GM04503 (cell line): Measurements from ENCODE around the gene PCYT1A.
"Not testable (repeated sequence)": the region's sequence is repeated elsewhere in the genome, so short reads cannot be mapped to it uniquely, and the experiment has no call there.

Source experiments
- DNase-seq: peaks from one replicate; pipeline ENCODE4 v3.0.0-alpha.2; 2012; ENCODE audit warnings: low read depth

The PCYT1A gene

DNA sequence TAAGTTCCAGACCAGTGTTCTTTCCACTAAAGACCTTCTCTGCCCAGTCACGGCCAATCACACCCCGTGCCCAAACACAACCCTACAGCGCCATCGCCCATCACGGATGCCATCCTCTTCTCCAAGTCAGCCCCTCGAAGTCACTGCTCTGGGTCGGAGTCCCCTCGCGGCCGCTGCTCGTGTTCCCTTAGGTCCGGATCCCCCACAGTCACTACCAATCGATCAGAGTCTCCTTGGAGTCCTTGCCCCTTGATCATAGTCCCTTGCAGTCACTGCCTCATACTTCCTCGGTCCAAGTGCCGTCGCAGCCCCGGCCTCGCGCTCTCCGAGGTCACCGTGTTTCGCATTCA is 461 bp downstream of the PCYT1A start:
- no peak for DNase-seq

DNA sequence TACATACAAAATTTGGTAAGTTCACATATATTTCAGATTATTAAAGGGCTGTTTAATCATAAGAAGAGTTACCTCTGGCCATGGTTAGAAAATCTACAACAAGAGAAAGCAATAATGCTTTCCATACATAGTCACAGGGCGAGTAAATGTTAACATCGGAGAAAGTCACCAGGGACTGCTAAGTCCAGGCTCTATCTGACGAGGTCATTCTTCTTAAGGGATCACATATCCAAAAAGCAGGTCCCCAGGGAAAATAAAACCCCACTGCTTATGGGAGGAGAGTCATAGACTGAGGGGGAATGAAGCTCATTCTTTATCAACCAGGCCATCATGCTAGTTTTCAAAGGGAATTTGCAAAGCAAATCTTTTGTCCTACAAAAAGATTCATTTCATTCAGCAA is 3.1 kb downstream of the PCYT1A start:
- DNase-seq: no peak

GRCh38 chr3:196281962-196282361 is 5.6 kb downstream of the PCYT1A start:
- no peak for DNase-seq

DNA sequence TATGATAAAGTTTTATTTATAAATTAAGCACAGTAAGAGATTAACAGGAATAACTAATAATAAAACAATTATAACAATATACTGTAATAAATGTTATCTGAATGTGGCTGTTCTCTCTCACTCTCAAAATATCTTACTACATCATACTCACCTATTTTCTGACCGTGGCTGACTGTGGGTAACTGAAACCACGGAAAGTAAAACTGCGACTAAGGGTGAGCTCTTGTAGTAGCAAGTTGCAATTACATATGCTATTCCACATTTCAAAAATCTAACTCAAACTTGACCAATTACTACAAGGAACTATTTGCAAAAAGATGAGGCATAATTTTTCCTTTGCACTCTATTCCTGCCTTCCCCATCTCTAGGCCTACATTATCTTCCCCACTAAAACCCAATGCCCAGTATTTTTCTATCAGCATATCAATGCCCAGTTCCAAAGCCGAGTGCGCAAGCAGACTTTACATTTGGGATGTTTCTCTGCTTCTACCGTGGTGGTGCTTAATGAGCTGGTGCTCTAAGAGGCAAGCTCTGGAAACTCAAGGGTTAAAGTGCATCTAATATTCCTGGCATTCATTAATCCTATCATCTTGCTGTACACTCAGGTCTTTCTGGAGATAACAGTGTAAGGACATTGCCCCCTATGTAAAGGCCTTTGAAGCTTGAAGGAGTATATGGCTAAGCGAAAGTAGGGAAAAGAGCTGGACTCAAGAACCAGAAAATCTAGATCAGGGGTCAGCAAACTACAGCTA is 6.7 kb downstream of the PCYT1A start:
- no peak for DNase-seq

- no peak for DNase-seq
Observed at GRCh38 chr3:196275126-196275525, 12.4 kb downstream of the PCYT1A start.

DNA sequence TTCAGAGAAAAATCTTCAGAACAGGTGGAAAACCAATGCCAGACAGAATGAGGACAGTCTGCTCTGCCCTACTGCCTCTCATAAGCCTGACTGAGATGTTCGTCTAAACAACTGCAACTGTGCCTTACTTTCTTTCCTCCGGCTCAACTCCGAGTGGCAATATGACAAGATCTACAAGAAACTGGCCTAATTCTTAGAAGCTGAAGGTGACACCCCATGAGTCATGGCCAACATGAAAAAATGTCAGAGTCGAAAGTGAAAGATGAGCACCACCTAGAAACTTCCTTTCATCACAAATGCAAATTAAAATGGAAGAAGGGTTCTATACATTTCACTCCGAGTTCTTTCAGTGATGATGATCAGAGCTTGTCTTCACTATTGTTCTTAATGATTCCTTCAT is 12.9 kb downstream of the PCYT1A start:
- no peak for DNase-seq

- DNase-seq: no peak
Observed at GRCh38 chr3:196273655-196274054, 13.9 kb downstream of the PCYT1A start.

DNA sequence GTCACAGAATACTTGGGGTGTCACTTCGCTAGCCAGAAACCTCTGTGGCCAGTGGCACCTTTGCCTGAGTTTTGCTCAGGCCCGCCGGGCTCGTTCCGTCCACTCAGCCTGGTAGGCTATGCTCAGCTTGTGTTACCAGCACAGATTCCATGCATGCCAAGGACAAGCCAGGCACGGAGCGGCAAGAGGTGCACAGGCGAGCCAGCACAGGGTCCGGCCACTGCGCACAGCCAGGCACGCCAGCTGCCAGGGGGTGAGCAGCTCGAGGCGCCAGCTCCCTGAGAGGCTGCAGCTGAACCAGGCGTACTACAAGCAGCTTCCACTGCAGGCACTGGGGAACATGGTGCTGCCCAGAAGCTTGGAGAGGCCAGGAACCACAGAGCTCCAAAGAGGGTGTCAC is 14.7 kb downstream of the PCYT1A start:
- no peak for DNase-seq

DNA sequence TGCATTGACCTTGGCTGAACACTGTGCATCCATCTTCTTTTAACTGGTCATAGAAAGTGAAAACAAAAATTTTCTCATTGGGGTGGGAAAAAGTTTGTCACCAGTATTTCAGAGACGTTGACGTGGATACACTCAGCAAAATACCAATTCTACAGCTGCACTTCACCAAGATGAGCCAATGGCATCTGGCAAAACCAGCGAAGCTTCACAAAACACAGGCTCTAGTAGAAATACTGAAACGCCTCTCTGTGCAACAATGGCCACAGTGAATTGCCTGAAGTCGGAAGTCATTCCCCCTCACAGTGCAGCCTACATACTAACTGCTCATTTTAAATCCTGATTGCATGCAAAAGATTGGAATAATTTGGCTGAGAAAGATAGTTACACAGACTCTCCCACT is 17.0 kb downstream of the PCYT1A start:
- no peak for DNase-seq

- DNase-seq: peak; percentile 39
Observed at GRCh38 chr3:196268284-196269163, 19.0 kb downstream of the PCYT1A start.

DNA sequence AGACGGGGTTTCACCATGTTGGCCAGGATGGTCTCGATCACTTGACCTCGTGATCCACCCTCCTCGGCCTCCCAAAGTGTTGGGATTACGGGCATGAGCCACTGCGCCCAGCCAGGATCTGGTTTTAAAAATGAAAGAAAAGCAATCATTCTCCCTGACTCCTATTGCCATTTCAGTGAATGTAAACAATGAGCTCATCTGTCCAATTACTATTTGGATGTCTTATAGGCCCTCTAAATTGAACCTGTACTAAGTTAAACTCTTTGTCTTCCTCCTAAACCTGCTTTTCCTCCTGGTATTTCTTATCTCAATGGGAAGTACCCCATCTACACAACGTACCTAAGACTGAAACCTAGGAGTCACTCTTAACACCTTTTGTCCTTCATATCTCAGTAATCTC is 23.7 kb downstream of the PCYT1A start:
- DNase-seq: no peak

GRCh38 chr3:196260784-196261183 is 26.7 kb downstream of the PCYT1A start:
- DNase-seq: no peak

GRCh38 chr3:196255776-196256175 is 31.8 kb downstream of the PCYT1A start:
- DNase-seq: no peak

DNA sequence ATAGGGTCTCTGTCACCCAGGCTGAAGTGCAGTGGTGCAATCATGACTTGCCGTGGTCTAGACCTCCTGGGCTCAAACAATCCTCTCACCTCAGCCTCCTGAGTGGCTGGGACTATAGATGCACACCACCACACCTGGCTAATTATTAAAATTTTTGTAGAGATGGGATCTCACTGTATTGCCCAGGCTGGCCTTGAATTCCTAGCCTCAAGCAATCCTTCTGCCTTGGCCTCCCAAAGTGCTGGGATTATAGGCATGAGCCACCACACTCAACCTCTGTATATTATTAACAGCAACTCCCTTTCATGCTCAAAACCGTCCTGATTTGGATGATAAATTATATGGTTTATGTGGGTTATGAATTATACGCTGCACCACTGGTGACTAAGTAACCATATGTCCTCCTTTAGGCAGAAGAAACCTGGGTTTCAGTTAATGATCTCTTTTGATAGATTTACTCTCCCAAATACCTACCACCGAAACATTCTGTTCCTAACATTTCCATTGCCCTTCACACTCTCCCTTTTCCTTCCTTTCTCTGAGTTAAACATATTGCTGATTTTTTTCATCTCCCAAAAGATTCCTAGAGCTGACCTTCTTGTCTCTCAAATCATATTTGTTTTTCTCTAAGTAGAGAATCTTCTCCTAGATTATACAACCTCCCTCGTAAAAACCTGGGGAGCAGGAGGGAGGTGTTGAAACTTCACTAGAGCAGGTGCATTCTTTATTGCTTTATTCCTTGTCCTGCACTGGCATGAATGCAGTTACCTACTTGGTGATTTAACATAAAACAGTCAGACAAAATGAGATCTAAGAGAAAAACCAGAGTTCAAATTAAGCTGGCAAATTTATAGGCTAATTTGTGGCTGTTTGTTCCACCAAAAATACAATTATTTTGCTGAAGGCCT is 32.9 kb downstream of the PCYT1A start:
- DNase-seq: no peak

- DNase-seq: no peak
Observed at GRCh38 chr3:196251918-196252317, 35.6 kb downstream of the PCYT1A start.

DNA sequence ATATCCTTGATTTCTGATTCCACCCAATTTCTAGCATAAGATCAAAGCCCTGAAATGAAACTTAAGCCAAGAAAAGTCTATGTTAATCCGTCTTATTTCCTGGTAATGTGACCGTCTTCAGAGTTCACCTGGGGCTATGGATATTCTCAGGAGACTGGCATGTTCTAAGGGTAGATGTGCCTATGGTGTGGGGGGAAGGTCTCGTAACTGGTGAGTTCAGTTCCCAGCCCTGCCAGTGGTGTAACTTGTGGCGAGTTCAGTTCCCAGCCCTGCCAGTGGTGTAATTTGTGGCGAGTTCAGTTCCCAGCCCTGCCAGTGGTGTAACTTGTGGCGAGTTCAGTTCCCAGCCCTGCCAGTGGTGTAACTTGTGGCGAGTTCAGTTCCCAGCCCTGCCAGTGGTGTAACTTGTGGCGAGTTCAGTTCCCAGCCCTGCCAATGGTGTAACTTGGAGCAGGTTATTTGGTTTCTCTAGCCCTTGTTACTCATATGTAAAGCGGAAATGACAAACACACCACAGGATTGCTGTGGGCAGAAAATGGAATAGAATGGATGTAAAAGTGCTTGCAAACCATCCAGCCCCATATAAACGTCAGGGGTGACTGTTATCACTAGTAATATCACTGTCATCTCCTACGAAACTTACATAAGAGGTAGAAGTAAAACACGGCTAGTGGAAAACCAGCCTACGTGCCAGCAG is 40.8 kb downstream of the PCYT1A start:
- DNase-seq: no peak

- DNase-seq: not testable (repeated sequence)
Observed at GRCh38 chr3:196244166-196244565, 43.4 kb downstream of the PCYT1A start.

DNA sequence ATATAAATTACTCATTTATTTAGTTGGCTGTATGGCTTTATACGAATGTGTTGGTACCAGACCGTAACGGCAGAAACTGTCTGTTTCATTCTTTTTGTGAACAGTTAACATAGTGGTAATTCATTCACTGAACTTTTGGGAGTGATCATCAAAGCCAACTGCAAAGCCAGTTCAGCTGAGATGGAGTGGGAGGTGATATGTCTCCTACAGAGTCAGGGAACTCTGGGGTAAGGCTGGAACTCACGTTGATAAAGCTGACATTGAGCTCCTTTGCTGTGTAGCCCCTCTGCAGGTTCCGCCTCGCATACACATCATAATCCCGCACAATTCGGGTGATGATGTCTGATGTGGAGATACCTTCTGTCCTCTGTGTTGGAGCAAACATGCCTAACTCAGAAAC is 45.8 kb downstream of the PCYT1A start:
- DNase-seq: no peak

- DNase-seq: no peak
Observed at GRCh38 chr3:196240424-196240823, 47.1 kb downstream of the PCYT1A start.

GRCh38 chr3:196238612-196239560 is 48.6 kb downstream of the PCYT1A start:
- no peak for DNase-seq

GRCh38 chr3:196237203-196237602 is 50.3 kb downstream of the PCYT1A start:
- DNase-seq: no peak
